SK-N-SH (cell line): Measurements from ENCODE around the gene ALX3.

Experiments
- CTCF ChIP-seq: fragments of 200-600 bp; sonication (generic); IDR thresholded peaks from 2 replicates; pipeline ENCODE4 v1.6.1; 2017; ENCODE audit warnings: antibody characterized with exemption, mild to moderate bottlenecking, moderate library complexity
- RAD21 ChIP-seq: IDR thresholded peaks from 2 replicates; pipeline ENCODE4 v1.6.1; 2012; ENCODE audit warnings: mild to moderate bottlenecking, low read length
- USF2 ChIP-seq: fragments of 150-350 bp; IDR thresholded peaks from 2 replicates; pipeline ENCODE4 v1.6.1; 2017; ENCODE audit warnings: antibody characterized with exemption, low read length, low read depth, borderline replicate concordance

GRCh38 chr1:110019770-110020169 lies 50.7 kb downstream of the ALX3 start:
- TF ChIP-seq RAD21 (no peak), CTCF (no peak), USF2 (no peak)
